HG03558 (cell line): ENCODE data around the gene SIGLEC6.

ENCODE experiments used
- ATAC-seq: cut with Tn5 transposase; IDR thresholded peaks from one replicate; pipeline ENCODE4 v1.9.1; 2021; ENCODE audit warnings: moderate number of reproducible peaks; ENCODE audit not compliant: unreplicated experiment; ENCODE audit errors: extremely low read depth

SIGLEC6 gene

DNA sequence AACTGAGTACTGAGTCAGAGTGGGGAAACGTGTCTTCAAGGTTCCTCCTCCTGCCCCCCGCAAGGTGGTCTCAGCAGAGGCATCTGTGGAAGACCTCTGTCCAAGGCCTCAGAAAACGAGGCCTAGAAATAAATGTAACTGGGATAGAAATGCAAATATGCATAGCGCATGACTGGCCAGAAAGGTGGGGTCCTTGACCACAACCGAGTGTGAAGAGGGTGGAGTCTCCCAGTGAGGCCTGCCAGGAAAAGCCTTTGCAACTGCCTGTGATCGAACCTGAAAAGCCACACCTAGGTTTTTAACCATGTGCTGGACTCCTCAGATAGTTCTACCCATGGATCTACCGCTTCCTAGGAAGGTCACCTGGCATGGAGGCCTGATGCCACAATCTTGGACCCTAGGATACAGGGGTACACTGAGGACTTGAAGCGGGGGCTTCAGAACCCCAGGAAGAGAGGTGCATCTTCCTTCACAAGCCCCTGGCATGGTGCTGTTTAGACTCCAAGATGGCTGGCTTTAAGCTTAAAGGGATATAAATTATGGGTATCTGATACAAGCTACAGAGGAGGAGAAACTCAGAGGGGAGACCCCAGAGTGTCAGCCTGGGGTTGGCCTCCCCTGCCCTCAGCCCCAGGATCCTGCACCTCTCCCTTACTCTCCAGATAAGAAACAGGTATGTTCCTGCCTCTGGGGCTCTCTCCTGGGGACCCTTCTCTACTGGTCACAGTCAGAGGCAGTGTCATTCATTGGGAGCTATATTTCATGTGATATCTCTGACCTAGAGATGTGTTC lies 18.3 kb upstream of the SIGLEC6 start:
- ATAC-seq, result no peak

- ATAC-seq, result no peak
Measured at GRCh38 chr19:51548891-51549305, 17.4 kb upstream of the SIGLEC6 start.

- no peak for ATAC-seq
Measured at GRCh38 chr19:51548213-51548651, 16.8 kb upstream of the SIGLEC6 start.

GRCh38 chr19:51547397-51548212 lies 16.1 kb upstream of the SIGLEC6 start:
- no peak for ATAC-seq

DNA sequence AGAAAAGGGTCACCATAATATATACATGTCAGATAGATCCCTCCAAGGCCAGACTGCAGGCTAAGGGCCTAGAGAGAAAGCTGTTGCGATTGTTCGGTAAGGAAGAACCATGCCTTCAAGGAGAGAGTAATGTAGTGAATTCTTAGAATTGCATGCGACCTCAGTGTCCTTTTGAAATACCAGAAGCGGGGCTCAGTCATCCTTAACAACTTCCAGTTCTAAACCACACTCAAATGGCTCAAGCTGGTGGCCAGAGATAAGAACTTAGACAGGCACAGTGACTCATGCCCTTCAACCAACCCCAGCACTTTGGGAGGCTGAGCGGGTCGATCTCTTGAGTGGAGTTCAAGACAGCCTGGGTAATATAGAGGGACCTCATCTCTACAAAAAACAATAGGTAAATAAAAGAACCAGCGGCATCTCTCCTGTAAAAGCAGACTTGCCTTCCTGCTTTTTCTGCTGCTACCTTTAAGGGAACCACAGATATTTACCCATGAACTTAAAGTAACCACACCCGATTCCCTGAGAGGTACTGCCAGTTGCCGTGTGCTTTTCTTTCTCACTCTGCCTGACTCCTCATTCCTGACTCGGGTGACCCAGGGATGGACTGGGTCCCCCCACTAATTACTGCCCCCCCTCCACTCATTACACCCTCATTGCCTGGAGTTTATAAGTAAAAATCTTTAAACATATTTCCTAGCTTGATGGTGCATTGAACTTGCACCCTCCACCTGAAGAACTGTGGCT lies 15.4 kb upstream of the SIGLEC6 start:
- no peak for ATAC-seq

GRCh38 chr19:51546107-51546649 lies 14.7 kb upstream of the SIGLEC6 start:
- no peak for ATAC-seq

GRCh38 chr19:51544038-51544437 lies 12.6 kb upstream of the SIGLEC6 start:
- ATAC-seq, result no peak

- ATAC-seq, result no peak
Measured at GRCh38 chr19:51542699-51543098, 11.2 kb upstream of the SIGLEC6 start.

DNA sequence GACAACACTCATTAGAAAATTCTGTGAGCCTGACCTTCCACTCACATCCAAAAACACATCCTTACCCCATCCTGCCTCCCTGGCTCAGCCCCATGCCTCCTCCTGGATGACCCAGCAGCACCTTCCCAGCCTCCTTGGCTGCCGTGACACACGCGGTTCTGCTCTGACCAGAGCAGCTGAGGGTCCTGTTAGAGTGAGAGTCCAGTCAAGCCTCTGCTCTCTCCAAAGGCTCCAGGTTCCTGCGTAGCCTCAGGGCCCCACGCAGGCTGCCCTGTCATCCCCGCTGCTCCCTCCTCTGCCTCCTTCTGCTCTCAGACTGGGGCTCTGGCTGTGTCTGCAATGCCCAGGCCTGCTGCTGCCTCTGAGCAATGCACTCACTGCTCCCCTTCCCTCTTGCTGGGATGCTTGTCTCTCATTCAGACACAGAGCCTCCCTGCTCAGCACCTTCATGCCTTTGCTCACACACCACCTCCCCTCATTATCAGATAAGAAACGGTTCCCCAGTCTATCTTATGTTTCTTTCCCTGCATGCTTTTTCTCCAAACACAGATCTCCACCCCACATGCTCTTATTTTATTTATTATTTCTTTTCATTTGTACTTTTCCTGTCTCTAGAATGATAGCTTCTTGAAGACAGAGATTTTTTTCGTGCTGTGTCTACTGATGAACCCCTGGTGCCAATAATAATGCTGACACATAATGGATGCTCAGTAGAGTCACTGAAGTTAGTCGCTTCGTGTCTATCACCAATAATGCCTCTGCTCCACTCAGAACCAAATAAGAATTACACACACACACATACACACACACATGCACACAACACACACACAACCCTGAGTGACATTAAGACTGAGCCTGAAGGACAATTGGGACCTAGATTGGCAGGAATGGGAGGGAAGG lies 10.2 kb upstream of the SIGLEC6 start:
- no peak for ATAC-seq

DNA sequence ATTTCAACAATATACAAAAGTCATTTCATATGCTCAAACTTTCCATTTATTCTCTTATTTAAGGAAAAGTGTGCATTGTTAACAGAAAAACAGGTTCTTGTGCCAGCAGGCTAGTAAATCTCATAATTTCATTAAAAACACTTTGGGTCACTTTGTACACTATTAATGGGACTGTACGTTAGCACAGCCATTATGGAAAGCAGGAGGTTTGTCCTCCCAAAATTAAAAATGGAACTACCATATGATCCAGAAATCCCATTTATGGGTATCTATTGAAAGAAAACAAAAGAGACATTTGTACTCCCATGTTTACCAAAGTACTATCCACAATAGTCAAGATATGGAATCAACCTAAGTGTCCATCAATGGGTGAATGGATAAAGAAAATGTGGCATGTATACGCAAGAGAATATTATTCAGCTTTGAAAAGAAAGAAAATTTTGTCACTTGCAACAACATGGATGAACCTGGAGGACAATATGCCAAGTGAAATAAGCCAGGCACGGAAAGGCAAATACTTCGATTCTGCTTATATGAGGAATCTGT lies 8.4 kb upstream of the SIGLEC6 start:
- ATAC-seq, result no peak

DNA sequence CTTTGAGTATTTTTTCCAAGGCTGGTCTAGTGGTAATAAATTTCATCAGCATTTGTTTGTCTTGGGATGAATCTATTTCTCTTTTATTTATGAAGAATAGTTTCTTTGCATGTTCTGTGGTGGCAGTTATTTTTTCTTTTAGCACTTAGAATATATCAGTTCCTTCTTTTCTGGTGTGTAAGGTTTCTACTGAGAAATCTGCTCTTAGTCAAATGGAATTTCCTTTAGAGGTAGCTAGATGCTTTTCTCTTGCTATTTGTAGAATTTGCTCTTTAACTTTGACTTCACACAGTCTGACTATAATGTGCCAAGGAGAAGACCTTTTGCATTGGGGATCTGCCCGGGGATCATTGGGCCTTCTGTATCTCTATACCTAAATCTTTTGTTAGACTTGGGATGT lies 4.1 kb upstream of the SIGLEC6 start:
- no peak for ATAC-seq

DNA sequence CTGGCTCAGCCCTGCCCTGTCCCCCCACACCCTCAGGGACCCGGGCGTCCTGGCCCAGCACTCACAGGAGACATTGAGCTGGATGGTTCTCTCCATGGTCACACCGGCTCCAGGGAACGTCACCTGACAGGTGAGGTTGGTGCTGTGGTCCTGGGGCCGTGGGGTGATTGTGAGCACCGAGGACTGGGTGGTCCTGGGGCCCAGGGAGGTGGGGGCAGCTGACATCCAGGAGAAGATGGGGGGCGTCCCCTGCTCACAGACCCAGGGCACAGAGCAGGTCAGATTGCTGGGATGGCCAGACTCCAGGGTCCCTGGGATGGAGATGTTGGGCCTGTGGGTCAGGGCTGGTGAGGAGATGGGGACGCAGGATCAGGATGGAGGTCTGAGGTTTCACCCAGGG lies 854 bp downstream of the SIGLEC6 start:
- no peak for ATAC-seq

DNA sequence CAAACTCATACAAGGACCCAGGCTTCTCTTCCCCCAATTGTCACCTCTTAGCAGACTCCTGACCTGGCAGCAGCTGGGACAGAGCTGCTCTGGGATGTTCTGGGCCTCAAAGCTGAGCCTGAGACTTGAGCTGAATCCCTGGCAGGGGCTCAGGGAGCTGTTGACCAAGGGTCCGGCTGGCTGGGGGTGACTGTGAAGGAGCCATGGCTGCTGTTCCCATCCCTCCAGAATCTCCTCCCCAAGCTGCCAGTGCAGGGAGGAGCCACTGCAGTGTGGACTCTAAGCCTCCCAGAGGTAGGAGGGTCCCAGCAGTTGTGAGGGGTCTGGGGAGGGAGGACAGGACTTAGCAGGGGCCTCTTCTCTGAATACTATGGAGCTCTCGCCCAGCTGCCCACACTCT lies 2.2 kb downstream of the SIGLEC6 start:
- no peak for ATAC-seq

DNA sequence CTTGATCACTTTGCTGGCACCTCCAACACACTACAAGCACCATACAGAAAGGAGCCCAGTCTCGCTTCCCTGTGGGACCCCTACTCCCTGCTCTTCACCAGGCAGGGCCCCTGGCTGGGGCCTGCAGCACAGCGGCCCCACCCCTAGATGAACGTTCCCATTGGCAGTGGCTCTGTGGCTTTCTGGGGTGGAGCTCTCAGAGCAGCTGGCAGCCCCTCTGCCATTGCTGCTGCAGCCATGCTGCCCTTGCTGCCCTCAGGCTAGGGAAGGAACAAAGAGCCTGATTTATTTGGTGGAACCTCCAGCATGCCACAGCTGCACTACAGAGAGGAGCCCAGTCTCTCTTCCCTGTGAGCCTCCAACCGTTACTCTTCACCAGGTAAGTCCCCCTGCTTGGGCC lies 5.8 kb downstream of the SIGLEC6 start:
- no peak for ATAC-seq

GRCh38 chr19:51524666-51525264 lies 6.7 kb downstream of the SIGLEC6 start:
- no peak for ATAC-seq

DNA sequence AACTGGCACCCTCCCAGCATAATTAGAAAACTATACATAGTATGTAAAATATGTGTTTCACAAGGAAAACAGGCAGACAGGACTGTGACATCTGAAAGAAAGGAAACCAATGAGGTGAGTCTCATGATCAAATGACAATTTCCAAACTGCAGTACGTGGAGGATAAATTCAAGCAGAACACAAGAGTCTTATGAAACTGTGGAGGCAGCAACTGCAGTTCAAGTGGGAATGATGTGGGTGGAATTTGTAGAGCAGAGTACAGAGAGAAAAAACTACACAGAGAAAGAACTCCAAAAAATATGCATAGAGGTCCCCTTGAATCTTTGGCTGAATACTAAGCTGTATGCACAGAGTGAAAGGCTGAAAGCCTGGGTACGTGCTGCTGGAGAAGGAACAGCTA lies 9.7 kb downstream of the SIGLEC6 start:
- ATAC-seq, result no peak

- ATAC-seq, result no peak
Measured at GRCh38 chr19:51521357-51521756, 10.1 kb downstream of the SIGLEC6 start.

- no peak for ATAC-seq
Measured at GRCh38 chr19:51520728-51521127, 10.7 kb downstream of the SIGLEC6 start.
